ENCODE data around the gene UTP14A. TPM values are rescaled to one million over a fixed set of nuclear protein-coding genes. Genes with fewer than 3 reads are reported as not detected.

UTP14A gene
- total RNA-seq, 1 donor from 2014 or later, result 9.8 TPM

- peaks cover 5% of the 10 kb centered on the region for H3K9me3 Mint-ChIP-seq (ENCODE audit: unreplicated experiment)
- H3K27me3 Mint-ChIP-seq (ENCODE audit: unreplicated experiment), result peaks cover 9% of the 10 kb centered on the region
- no peak overlapping the region for H3K4me3 Mint-ChIP-seq (ENCODE audit: unreplicated experiment)
These were observed 29.0 kb downstream of the UTP14A start for GRCh38 chrX:129934952-129935351.

DNA sequence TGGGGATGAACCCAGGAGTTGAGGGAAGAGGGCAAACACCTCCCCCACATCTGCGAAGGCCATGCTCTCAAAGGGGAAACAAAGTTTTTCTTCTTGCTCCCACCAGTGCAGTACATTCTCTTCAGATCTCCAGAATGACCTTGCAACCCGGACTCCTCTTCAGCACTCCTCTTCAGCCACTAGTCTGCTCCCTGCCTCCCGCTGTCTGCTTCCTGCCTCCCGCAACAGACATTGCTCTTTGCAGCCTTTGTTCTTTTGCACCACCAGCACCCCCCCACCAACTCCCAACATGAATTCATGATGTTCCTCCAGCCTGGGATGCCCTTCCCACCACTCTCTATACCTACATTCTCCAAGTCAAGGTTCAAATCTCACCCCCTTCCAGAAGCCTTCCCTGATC is 32.1 kb downstream of the UTP14A start:
- no peak overlapping the region for H3K27ac Mint-ChIP-seq (ENCODE audit: unreplicated experiment)
- DNase-seq, result no peak
- H3K4me1 Mint-ChIP-seq (ENCODE audit: low read depth, unreplicated experiment), result peaks cover 3% of the 10 kb centered on the region
- no peaks in the 10 kb centered on the region for H3K36me3 Mint-ChIP-seq (ENCODE audit: unreplicated experiment)
- TF ChIP-seq, protein P1, sequence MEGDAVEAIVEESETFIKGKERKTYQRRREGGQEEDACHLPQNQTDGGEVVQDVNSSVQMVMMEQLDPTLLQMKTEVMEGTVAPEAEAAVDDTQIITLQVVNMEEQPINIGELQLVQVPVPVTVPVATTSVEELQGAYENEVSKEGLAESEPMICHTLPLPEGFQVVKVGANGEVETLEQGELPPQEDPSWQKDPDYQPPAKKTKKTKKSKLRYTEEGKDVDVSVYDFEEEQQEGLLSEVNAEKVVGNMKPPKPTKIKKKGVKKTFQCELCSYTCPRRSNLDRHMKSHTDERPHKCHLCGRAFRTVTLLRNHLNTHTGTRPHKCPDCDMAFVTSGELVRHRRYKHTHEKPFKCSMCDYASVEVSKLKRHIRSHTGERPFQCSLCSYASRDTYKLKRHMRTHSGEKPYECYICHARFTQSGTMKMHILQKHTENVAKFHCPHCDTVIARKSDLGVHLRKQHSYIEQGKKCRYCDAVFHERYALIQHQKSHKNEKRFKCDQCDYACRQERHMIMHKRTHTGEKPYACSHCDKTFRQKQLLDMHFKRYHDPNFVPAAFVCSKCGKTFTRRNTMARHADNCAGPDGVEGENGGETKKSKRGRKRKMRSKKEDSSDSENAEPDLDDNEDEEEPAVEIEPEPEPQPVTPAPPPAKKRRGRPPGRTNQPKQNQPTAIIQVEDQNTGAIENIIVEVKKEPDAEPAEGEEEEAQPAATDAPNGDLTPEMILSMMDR (IDR thresholded peaks at IDR 0.05; ENCODE audit: partially characterized antibody, unreplicated experiment), result no peak
- no peaks in the 10 kb centered on the region for H3K9me3 Mint-ChIP-seq (ENCODE audit: unreplicated experiment)
- H3K27me3 Mint-ChIP-seq (ENCODE audit: unreplicated experiment), result peaks cover 11% of the 10 kb centered on the region
- H3K4me3 Mint-ChIP-seq (ENCODE audit: unreplicated experiment), result no peak overlapping the region

More at GRCh38 chrX:129934952-129935351, 29.0 kb downstream of the UTP14A start:
- Mint-ChIP-seq H3K4me1 (ENCODE audit: low read depth, unreplicated experiment) (peaks cover 3% of the 10 kb centered on the region), H3K27ac (ENCODE audit: unreplicated experiment) (no peak overlapping the region), H3K36me3 (ENCODE audit: unreplicated experiment) (no peaks in the 10 kb centered on the region)
- DNase-seq, result no peak
- TF ChIP-seq, protein P1 (IDR thresholded peaks at IDR 0.05; ENCODE audit: partially characterized antibody, unreplicated experiment), result no peak

- Mint-ChIP-seq H3K36me3 (ENCODE audit: unreplicated experiment) (no peaks in the 10 kb centered on the region), H3K9me3 (ENCODE audit: unreplicated experiment) (no peaks in the 10 kb centered on the region), H3K27me3 (ENCODE audit: unreplicated experiment) (peaks cover 5% of the 10 kb centered on the region), H3K4me1 (ENCODE audit: low read depth, unreplicated experiment) (no peaks in the 10 kb centered on the region), H3K27ac (ENCODE audit: unreplicated experiment) (no peak overlapping the region), H3K4me3 (ENCODE audit: unreplicated experiment) (no peak overlapping the region)
- DNase-seq, result no peak
- TF ChIP-seq, protein P1 (IDR thresholded peaks at IDR 0.05; ENCODE audit: partially characterized antibody, unreplicated experiment), result no peak
These were observed 34.0 kb downstream of the UTP14A start for GRCh38 chrX:129939986-129940385.

DNA sequence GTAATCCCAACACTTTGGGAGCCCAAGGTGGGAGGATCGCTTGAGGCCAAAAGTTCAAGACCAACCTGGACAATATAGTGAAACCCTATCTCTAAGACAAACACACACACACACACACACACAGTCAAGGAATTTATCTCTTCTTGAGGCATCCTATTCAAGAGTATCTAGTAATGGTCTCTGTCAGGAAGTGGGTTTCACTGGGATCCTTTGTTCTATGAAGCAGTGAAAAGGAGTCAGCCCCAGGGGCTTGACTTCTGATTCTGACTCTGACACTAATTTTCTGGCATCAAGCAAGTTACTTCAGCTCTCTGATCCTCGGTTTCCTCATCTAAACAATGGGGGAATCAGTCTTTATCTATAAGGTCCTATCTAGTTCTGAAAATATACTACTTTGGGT is 34.8 kb downstream of the UTP14A start:
- TF ChIP-seq, protein P1 (IDR thresholded peaks at IDR 0.05; ENCODE audit: partially characterized antibody, unreplicated experiment), result no peak
- no peak overlapping the region for H3K27ac Mint-ChIP-seq (ENCODE audit: unreplicated experiment)
- no peaks in the 10 kb centered on the region for H3K9me3 Mint-ChIP-seq (ENCODE audit: unreplicated experiment)
- no peak overlapping the region for H3K4me3 Mint-ChIP-seq (ENCODE audit: unreplicated experiment)
- no peaks in the 10 kb centered on the region for H3K36me3 Mint-ChIP-seq (ENCODE audit: unreplicated experiment)
- peaks cover 5% of the 10 kb centered on the region for H3K27me3 Mint-ChIP-seq (ENCODE audit: unreplicated experiment)
- no peaks in the 10 kb centered on the region for H3K4me1 Mint-ChIP-seq (ENCODE audit: low read depth, unreplicated experiment)
- no peak for DNase-seq

GRCh38 chrX:129945131-129945530 is 39.2 kb downstream of the UTP14A start:
- H3K27ac Mint-ChIP-seq (ENCODE audit: unreplicated experiment), result no peak overlapping the region
- H3K36me3 Mint-ChIP-seq (ENCODE audit: unreplicated experiment), result no peaks in the 10 kb centered on the region
- no peaks in the 10 kb centered on the region for H3K9me3 Mint-ChIP-seq (ENCODE audit: unreplicated experiment)
- TF ChIP-seq, protein P1 (IDR thresholded peaks at IDR 0.05; ENCODE audit: partially characterized antibody, unreplicated experiment), result no peak
- no peaks in the 10 kb centered on the region for H3K4me1 Mint-ChIP-seq (ENCODE audit: low read depth, unreplicated experiment)
- H3K27me3 Mint-ChIP-seq (ENCODE audit: unreplicated experiment), result no peaks in the 10 kb centered on the region
- no peak for DNase-seq
- H3K4me3 Mint-ChIP-seq (ENCODE audit: unreplicated experiment), result no peak overlapping the region
